Anterior cingulate cortex (tissue), 58 donors: ENCODE data around the gene MYBPHL.
A peak's percentile ranks its signal among the peaks of the same experiment; 100 is the strongest.

Experiments
- DNase-seq, 58 donors: peaks; one replicate each; lab custom pipeline; 2025; lab: John Stamatoyannopoulos, UW

Gene MYBPHL, protein sequence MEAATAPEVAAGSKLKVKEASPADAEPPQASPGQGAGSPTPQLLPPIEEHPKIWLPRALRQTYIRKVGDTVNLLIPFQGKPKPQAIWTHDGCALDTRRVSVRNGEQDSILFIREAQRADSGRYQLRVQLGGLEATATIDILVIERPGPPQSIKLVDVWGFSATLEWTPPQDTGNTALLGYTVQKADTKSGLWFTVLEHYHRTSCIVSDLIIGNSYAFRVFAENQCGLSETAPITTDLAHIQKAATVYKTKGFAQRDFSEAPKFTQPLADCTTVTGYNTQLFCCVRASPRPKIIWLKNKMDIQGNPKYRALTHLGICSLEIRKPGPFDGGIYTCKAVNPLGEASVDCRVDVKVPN

DNA sequence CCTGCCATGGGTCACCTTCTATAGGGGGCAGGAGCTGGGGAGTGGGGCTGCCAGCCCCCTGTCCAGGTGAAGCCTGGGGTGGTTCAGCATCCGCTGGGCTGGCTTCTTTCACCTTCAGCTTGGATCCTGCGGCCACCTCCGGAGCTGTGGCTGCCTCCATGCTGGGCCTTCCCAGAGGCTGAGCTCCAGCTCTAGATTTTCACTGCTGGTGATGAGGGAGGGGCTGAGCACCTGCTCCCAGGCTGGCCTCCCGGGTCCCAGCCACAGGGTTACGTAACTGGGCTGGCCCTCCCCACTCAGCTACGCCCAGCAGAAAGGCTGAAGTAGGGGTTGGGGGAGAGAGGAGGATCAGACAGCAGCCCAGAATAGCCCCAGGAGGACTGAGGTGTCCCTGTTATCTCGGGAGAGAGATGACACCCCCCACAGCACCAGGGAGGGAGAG lies at the start of gene MYBPHL:
Gene MYBPHL (minus strand): TSS at position 180 of the 442 bp plus-strand sequence. CDS start 20 bp downstream, at position 160.
- DNase-seq = peak in 5 of 58 donors; percentile 26 to 38 (median 36)

DNA sequence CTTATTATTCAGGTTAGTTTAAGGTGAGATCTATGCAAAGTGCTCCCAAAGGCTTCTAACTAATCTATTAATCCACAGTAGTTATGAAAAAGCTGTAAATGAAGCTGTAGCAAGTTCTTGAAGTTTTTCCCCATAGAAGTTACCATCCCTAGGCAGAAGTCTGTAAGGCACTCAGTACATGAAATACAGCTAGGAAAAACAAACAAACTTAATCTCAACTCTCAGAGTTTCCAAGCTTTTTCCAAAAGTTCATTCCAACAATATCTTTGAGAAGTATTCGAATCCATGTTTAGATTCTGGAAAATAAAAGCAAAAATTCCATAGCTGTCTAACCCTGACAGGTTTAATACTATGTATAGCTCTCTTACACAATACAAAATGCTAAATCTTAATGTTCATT lies 49.7 kb upstream of the MYBPHL start:
- DNase-seq = no peak

DNA sequence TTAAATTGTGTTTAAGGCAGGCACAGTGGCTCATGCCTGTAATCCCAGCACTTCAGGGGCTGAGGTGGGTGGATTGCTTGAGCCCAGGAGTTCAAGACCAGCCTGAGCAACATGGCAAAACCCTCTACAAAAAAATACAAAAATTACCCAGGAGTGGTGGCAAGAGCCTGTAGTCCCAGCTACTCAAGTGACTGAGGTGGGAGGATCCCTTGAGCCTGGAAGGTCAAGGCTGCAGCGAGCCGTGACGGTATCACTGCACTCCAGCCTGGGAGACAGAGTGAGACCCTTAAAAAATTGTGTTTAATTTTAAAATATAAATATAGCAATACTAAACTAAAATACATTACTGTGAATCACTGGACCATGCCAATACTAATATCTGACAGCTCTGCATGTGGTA lies 48.1 kb upstream of the MYBPHL start:
- no peak for DNase-seq

DNA sequence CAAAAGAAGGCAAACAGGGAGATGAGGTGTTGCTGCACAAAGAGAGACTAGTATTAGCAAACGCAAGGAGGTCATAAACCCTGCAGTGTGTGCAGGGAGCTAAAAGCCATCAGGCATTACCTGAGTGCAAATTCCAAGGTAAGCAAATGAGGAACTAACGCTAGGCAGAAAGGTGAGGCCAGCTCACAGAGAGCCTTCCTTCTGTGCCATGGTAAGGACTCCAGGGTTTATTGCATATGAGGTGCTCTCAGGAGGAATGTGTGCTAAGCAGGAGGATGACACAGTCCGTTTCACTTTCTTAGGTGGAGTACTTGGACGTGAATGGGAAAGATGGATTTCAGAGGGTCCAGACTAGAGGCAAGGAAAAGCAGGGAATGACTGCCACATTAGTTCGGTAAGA lies 44.6 kb upstream of the MYBPHL start:
- no peak for DNase-seq

DNA sequence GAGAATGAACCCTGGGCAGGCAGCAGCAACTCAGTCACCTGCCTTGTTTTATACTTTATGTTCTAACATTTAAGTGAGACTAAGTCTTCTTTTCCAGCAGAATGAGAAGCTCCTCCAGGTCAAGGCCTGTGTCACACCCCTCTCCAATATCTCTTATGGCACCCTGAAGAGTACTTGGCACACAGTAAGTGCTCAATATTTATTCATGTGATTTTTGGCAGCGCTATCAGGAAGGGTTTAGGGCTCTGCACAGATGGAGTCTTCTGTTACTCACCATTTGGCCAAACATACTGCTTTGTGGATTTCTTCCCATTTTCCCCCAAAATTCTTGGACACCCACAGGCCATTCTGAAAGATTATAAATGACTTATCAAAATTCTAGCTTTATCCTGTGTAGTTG lies 43.8 kb upstream of the MYBPHL start:
- DNase-seq = no peak

DNA sequence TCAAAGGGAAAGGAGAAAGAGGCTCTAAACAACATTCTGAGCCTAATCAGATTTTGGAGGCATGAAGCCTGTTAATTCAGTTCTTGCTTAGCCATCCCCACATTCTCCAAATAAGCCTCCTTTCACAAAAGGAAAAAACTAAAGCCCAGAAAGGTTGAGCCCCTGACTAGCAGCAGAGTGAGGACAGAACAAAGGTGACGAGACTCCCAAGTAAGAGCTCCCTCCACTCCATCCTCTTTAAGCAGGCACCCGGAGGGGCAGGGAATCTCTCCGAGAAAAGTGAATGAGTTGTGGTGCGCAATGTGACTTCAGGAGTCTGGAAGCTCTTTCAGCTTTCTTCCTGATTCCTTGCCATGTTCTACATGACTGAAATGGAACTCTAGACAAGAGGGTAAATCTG lies 43.4 kb upstream of the MYBPHL start:
- DNase-seq = no peak

DNA sequence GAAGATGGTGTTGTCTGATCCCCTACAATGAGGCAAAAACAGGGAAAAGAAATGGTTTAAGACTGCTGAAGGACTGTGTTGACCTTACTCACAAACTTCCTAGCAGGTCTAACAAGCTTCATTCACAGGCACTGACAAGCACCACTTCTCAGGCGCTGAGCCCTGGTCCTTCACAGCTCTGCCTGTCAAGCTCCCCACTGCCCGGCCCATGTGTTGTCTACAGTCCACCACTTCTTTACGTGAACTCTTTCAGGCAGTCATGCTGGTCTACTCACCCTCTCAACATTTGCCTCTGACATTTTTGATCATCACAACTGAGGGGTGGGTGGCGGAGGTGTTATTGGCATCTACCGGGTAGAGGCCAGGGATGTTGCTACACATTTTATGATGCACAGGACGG lies 40.7 kb upstream of the MYBPHL start:
- DNase-seq = no peak

DNA sequence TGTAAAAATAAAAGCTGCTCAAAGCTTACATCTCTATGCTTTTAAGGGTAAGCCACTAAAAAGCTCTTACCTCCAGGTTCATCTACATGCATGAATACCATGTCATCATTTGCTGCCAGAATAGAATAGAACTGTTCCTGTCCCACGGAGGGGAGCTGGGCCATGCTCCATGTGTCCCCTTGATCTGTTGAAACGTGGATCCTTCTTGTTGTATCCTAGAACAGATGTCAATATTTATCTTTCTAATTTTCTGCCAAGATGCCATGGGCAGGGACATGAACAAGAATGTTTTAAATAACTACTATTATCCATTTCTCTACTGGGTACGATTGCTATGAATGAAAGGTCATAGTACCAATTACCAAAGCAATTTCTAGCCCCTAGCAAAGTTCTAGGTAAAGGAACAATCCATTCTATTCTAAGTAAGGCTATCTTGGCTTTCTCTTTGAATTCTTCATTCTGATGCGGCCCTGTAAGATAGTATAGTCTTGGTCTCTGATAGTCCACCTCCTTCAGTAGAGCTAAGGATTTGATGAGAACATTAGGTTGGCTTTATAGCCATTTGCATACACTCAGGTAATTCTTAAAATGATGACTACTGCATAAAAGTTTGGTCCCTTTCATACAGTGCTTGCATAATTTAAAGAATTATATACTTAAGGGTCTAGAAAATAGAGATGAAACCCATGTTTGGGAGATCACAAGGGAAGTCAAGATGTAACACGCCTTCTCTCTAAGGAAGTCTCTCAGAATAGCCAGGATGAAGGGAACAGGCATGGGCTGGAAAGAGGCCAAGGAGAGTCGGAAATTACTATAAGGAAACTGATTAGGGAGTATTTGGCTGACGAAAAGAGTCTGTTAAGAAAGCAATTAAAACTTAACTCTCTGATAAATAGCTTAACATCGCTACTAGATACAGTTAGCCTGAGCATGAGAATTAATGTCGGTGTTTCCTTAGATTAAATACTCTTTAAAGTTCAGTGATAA lies 35.4 kb upstream of the MYBPHL start:
- no peak for DNase-seq

DNA sequence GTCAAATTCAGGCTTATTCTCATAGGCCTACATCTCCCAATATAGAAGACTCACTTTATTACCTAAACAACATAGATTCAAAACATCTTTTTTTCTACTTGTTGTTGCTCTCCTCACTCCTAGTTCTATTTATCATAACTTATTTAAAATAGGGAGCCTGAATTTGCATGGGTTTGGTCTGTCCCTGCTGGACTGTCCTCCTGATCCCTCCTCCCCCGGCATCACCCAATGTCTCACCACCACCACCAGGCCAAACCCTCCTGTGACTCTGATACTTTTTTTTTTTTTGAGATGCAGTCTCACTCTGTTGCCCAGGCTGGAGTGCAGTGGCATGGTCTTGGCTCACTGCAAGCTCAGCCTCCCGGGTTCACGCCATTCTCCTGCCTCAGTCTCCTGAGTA lies 31.8 kb upstream of the MYBPHL start:
- DNase-seq = no peak

DNA sequence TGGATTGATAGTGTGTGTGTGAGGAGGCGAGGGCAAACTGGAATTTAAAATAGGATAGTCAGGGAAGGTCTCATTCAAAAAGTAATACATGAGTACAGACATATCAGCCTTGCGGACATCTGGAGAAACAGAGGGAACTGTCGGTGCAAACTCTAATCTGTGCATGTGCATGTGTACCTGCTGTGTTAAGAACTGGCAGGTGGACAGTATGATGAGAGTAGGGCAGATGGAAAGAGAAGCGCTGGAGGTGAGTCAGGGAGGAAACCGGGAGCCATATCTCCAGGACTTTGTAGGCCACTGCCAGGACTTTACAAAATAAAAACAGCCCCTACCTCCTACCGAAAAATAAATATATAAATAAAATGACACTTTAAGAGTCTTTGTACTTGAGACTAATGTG lies 31.3 kb upstream of the MYBPHL start:
- DNase-seq = no peak

DNA sequence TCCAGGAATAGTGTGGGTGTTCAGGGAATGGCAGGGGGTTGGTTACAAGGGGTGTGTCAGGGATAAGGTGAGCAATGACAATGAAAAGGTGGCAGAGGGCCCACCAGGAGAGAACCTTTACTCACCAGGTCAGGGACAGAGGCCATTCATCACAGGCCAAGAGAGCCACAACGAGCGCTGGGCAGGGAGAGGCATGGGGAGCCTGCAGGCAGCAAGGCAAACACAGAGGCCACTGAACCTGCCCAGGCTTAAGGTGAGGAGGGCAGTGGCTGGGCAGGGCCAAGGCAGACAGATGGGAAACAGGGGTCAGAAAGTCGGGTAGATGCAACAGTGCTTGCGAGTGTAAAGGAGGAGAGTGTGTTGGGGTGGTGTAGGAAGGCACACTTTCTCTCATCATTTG lies 28.3 kb upstream of the MYBPHL start:
- DNase-seq = no peak

DNA sequence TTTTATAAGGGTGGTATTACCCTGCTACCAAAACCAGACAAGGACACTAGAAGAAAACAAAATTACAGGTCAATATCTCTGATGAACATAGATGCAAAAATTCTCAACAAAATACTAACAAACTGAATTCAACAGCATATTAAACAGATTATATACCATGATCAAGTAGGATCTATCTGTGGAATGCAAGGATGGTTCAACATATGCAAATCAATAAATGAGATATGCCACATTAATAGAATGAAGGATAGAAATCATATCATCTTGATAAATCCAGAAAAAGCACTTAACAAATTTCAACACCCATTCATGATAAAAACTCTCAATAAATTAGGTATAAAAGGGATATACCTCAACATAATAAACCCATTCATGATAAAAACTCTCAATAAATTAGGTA lies 24.3 kb upstream of the MYBPHL start:
- DNase-seq = no peak

DNA sequence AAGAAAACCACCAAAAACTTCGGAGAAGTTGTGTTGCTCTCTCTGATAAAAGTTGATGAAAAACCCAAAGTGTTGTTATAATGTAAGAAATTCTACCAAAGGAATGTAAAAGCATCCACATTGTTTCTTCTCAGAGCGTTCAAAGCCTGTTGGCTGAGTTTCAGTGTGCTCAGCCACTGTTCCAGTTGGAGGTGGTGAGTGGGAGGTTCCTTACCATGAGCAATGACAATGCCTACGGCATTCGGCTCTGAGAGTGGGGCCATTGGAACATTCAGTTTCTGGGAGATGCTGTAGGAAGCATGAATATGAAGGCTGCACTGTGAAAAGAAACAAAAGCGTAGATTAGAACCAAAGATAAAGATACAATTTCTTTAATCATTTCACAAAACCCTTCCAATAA lies 20.5 kb upstream of the MYBPHL start:
- peak in 25 of 58 donors; percentile 15 to 79 (median 35) for DNase-seq

DNA sequence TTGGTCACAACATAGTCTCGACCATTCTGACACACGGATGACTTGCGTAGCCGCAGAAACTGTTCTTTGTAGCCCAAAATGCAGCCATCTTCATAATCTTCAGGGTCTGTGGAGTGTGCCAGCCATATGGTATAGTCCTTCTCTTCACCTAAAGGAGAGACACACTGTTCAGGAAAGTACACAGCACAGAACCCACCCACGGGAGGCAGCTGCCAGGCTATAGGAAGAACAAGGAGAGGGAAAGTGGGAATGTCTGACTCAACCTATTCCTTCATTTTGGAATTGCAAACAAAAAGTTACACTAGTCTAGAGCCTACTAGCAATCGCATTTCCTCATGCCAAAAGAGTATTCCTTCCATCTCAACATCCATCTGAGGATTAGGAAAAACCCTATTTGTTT lies 16.2 kb upstream of the MYBPHL start:
- DNase-seq = peak in 20 of 58 donors; percentile 13 to 81 (median 40)

DNA sequence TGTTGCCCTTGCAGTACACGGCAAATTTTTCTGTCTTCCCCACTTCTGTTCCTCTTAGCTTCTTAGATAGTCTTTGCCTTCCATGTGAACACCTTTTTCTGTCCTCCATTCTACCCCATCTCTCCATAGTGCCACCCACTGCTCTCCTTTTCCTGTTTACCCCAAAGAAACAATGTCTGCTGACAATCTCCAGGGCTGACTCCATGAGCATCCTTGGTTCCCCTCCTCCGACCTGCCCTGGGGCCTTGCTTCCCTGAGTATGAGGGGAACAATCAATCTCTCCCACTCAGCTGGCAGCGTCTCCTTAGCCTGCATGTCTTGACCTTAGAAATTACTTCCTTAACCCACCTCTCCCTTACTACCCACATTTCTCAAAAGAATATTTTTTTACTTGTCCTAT lies 12.3 kb upstream of the MYBPHL start:
- no peak for DNase-seq

DNA sequence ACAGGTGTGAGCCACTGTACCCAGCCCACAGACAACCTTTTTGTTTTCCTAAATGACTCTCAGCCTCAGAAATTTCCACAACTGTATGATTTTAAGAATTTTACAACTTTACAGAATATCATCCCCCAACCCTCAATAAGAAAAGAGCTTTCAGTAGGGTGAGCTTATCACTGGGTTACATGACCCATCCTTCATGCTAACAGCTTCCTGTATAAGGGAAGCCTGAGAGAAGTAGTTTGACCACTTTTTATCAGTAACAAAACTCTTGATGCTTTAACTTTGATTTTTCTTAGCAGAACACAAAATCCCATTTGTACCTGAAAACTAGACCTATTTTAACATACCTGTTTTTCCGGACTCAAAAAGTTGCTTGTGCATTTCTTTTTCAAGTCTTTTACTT lies 9.7 kb upstream of the MYBPHL start:
- no peak for DNase-seq

DNA sequence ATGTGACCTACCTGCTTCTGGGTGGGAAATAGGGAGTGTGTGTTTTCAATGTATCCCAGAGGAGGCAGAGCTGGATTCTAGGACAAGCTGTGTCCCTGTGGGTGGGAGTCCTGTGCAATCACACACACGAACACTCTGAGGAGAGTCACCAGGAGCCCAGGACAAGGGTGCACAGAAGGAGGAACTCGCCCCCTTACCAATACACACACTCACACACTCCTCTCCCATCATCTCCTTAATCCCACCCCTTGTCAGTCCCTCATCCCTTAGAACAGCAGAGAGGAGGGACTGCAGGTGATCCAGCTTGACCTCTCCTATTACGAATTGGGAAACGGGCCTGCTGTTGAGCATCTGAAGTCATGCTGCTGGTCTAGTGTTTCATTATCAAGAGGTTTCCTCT lies 8.5 kb upstream of the MYBPHL start:
- DNase-seq = no peak

DNA sequence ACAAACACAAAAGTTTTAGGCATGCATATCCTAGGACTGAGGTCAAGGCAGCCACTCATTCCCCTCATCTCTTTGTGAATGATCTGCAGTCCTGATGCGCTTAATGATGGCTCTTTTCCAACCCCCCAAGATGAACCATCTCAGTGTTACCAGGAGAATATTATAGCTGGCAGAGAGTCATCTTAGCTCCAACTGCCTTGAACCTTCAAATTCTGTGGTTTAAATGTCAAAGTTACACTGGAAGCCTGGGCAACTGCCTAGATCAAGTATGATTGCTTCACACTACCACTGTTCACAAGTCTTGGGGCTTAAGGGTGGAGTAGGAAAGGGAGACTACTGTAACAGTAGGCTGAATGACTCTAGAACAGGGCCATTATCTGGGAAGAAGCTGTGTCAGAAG lies 8.0 kb upstream of the MYBPHL start:
- DNase-seq = no peak

DNA sequence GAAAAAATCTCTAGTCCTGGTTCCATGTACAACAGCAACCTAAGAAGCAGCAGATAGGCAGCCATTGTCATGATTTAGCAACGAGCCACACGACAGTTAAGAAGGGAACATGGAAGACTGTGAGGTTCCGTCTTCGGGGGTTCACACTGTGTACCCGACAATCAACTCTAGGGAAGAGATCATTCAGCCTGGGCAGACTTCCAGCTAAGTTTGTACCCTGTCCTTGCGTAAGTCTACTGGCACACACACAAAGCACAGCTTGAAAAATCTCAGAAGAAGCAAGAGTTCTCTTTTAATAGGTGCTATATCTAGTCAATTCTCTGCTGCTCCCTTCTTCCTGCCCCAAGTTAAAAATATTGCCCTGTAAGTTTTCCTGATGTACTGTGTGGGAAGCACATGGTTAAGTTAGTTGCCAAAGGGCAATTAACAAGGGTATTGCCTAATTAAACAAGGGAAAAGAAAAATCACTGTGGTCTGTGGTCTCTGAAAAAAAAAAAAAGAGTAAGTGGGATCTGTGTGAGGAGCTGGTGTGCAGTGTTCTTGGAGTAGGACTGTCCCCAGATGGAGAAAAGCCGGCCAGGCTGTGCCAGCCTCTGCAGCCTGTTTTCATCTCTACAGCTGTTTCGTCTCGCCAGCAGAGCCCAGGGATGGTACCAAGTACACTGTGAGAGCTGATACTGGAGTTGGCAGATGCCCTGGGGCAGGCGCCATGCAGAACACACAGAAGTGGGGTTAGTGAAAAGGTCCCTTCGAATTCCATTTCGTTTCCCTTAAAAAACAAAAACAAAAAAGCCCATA lies 6.4 kb upstream of the MYBPHL start:
- DNase-seq = peak in 51 of 58 donors; percentile 22 to 93 (median 73)

DNA sequence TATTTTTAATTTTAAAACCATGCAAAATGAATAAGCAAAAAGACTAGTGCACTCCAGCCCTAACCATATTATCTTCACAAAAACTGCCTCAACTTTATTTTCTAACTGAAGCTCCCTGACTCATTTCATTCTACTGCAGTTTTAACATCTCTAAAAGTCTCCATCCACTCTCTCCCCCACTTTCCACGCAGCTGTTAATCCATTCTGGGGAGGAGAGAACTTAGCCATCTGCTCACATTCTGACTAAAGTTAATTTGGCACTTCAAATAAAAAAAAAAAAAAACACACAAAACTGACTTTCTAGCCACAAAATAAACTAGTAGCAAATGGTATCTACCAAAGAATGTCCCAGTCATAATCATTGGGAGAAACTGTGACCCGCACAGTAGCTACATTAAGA lies 5.4 kb upstream of the MYBPHL start:
- peak in 3 of 58 donors; percentile 25 to 50 (median 41) for DNase-seq

DNA sequence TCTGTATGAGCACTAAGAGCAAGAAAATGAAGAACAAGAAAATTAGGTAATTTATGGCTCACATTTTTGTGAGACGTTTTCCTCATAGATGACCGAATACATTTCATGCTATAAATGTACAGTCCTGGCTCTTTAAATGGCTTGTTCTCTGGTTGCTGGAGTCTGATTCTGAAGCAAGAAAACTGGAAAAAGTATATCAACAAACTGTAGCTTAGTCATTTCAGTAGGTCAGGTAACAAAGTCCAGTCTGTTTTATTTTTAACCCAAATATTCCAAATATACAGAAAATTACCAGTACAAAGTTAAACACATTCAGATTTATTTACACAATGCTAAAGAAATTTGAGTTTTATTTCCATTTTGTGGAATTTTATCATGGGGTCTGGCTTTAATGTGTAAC lies 2.5 kb upstream of the MYBPHL start:
- no peak for DNase-seq
